ENCODE measurements around the gene RASA3. TPM values are rescaled to one million over a fixed set of nuclear protein-coding genes. Genes with fewer than 3 reads are reported as not detected.

RASA3 gene
- total RNA-seq, 1 experiment from 2014 or later = 10.0 TPM

DNA sequence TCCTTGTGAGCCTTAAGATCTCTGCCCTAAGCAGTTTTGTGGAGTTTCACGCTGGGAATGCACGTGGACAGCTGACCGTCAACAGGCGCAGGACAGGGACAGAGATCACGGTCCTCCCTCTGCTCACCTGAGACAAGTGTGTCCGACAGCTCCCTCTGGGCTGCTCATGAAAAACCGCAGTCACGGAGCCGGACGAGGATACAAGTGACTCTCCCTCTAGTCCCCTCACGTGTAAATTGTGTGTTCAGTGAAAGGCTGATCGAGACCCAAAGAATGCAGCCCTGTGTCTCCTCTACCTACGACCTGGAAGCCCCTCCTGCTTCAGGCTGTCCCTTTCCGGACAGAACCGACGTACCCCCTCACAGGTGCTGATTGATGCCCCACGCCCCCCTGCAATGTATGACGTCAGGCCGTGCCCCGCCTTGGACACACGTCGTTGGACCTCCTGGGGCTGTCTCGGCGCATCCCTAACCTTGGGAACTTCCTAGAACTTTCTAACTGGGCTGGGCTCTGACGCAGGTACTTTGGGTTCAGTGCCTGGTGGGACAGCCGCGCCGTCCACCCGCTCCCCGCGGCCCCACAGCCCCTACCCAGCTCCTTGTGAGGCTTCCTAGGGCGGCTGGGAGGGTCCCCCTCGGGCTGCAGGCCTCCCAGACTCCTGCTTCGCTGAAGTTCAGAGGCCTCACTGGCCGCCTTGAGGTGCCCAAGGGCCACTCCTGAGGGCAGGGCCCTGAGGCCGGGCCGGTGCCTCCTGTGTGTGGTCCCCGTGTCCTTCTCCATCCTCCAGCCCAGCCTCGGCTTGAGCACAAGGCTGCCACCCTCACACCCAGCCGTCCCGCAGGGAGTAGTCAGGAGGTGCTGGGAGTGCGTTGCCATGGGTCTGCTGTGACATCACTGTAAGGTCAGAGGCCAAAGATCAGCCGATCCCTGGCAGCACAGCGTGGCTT, 158.9 kb downstream of the RASA3 start, which contains the start of gene C13orf46:
TSS of gene C13orf46 (minus strand) at position 859 of the 947 bp plus-strand sequence. CDS start at position 780, 79 bp downstream.
- H3K4me3 ChIP-seq = no peak within 1 kb of the TSS
- H3K4me1 ChIP-seq (replicated peaks; ENCODE audit: insufficient read depth) = peaks cover 47% of the 10 kb centered on the region
- BruUV-seq (replicated peaks) = no TSS peak
- no peaks in the 10 kb centered on the region for H3K27me3 ChIP-seq (ENCODE audit: insufficient read depth, low read depth)
- ChIA-PET POLR2A (ENCODE audit: unreplicated experiment) (no interaction called here), CTCF (interaction anchor here (0.7 kb wide), 1 partner anchor 21 kb away, joined by 3 read pairs; no protein-coding TSS in a partner anchor)
- no peak for TF ChIP-seq EZH2 (IDR thresholded peaks at IDR 0.05; ENCODE audit: low read depth)
- TF ChIP-seq, protein P1, sequence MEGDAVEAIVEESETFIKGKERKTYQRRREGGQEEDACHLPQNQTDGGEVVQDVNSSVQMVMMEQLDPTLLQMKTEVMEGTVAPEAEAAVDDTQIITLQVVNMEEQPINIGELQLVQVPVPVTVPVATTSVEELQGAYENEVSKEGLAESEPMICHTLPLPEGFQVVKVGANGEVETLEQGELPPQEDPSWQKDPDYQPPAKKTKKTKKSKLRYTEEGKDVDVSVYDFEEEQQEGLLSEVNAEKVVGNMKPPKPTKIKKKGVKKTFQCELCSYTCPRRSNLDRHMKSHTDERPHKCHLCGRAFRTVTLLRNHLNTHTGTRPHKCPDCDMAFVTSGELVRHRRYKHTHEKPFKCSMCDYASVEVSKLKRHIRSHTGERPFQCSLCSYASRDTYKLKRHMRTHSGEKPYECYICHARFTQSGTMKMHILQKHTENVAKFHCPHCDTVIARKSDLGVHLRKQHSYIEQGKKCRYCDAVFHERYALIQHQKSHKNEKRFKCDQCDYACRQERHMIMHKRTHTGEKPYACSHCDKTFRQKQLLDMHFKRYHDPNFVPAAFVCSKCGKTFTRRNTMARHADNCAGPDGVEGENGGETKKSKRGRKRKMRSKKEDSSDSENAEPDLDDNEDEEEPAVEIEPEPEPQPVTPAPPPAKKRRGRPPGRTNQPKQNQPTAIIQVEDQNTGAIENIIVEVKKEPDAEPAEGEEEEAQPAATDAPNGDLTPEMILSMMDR (conservative IDR thresholded peaks at IDR 0.05) = no peak
- peaks cover 37% of the 10 kb centered on the region; the same call in 1 of the 2 replicates for H3F3A ChIP-seq (ENCODE audit: insufficient read depth, low read depth)
- no peaks in the 10 kb centered on the region for H3K9me3 ChIP-seq (ENCODE audit: insufficient read depth, low read depth)
- H3K9me2 ChIP-seq (ENCODE audit: insufficient read depth) = no peaks in the 10 kb centered on the region
- H3K27ac ChIP-seq = no peak within 1 kb of the TSS
- H2AFZ ChIP-seq = no peak within 1 kb of the TSS
- no peaks in the 10 kb centered on the region for H3K36me3 ChIP-seq (ENCODE audit: low read depth)
- H4K20me1 ChIP-seq (ENCODE audit: insufficient read depth) = no peaks in the 10 kb centered on the region
- no peak for DNase-seq
- no peak within 1 kb of the TSS for H3K4me2 ChIP-seq
- intact Hi-C loops (cut with micrococcal nuclease; ENCODE audit: unreplicated experiment) = loop anchor here (5.0 kb wide), 1 partner anchor 159 kb away; the partner anchor contains the start of gene RASA3
- no peaks in the 10 kb centered on the region for H3K79me2 ChIP-seq (ENCODE audit: low read depth)

DNA sequence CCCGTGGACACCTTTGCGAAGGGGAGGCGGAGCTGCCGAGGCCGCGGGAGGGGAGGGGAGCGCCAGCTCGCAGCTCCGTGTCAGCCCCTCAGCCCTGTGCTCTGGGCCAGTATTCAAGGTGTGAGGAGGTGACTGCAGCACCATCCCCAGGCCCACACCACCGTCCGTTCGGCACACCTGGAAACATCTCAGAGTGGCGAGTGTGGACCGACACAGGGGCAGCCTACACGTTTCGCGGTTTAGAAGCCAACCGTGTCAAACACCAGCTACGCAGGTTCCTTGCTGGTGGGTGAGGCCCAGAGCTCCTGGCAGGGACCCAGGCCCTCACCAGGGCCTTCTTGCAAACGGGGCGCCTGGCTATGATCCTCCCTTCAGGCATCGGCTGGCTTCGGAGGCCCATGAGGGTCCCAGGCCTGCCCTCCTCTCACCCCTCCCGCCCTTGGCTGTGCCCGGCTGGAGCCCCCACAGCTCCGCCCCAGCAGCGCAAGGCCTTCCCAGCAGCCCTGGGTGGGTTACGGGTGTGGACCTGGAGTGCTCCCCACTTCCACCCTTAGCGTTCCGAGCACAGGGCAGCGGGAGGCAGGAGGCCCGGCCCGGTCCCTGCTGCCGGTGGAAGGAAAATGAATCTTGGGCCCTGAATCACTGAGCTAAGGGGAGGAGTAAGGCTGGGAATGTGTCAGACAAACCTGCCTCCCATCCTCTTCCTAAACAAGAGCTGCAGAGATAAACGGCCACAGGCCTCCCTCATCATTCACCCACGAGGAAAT, 159.8 kb downstream of the RASA3 start:
- no peaks in the 10 kb centered on the region for H3K79me2 ChIP-seq (ENCODE audit: low read depth)
- no peaks in the 10 kb centered on the region for H3K27me3 ChIP-seq (ENCODE audit: insufficient read depth, low read depth)
- no peaks in the 10 kb centered on the region for H3K9me2 ChIP-seq (ENCODE audit: insufficient read depth)
- no peak for DNase-seq
- H3K27ac ChIP-seq = no peak overlapping the region
- no TSS peak for BruUV-seq (replicated peaks)
- H2AFZ ChIP-seq = no peak overlapping the region
- H3K36me3 ChIP-seq (ENCODE audit: low read depth) = no peaks in the 10 kb centered on the region
- no peaks in the 10 kb centered on the region for H4K20me1 ChIP-seq (ENCODE audit: insufficient read depth)
- POLR2A ChIA-PET (ENCODE audit: unreplicated experiment) = no interaction called here
- no peak overlapping the region for H3K4me2 ChIP-seq
- peaks cover 45% of the 10 kb centered on the region for H3K4me1 ChIP-seq (replicated peaks; ENCODE audit: insufficient read depth)
- H3F3A ChIP-seq (ENCODE audit: insufficient read depth, low read depth) = peaks cover 28% of the 10 kb centered on the region; the same call in 1 of the 2 replicates
- TF ChIP-seq, protein P1 (conservative IDR thresholded peaks at IDR 0.05) = no peak
- no peak for TF ChIP-seq EZH2 (IDR thresholded peaks at IDR 0.05; ENCODE audit: low read depth)
- intact Hi-C loops (cut with micrococcal nuclease; ENCODE audit: unreplicated experiment) = loop anchor here (5.0 kb wide), 1 partner anchor 160 kb away; the partner anchor contains the start of gene RASA3
- H3K9me3 ChIP-seq (ENCODE audit: insufficient read depth, low read depth) = no peaks in the 10 kb centered on the region
- CTCF ChIA-PET = interaction anchor here (0.7 kb wide), 1 partner anchor 22 kb away, joined by 3 read pairs; no protein-coding TSS in a partner anchor
- no peak overlapping the region for H3K4me3 ChIP-seq
